K562 treated with DMSO at 1 percent for 12 hours (cell line): ENCODE data around the gene OR51B4. TPM values are rescaled to one million over a fixed set of nuclear protein-coding genes. Genes with fewer than 3 reads are reported as not detected.

ENCODE experiments used
- total RNA-seq: library from RNA; unstranded; fragments of 300-600 nt; gene quantifications from 2 replicates; pipeline ENCODE4 v1.2.3, GENCODE V29; 2022; ENCODE audit not compliant: insufficient read depth

OR51B4 gene, protein sequence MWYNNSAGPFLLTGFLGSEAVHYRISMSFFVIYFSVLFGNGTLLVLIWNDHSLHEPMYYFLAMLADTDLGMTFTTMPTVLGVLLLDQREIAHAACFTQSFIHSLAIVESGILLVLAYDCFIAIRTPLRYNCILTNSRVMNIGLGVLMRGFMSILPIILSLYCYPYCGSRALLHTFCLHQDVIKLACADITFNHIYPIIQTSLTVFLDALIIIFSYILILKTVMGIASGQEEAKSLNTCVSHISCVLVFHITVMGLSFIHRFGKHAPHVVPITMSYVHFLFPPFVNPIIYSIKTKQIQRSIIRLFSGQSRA
- total RNA-seq, result 17.7 and 70.6 TPM in 2 replicates

GRCh38 chr11:5301846-5302245 is at the start of gene OR51B4:
OR51B4 (minus strand) TSS chr11:5301946; CDS start chr11:5301946, 0 bp downstream.

DNA sequence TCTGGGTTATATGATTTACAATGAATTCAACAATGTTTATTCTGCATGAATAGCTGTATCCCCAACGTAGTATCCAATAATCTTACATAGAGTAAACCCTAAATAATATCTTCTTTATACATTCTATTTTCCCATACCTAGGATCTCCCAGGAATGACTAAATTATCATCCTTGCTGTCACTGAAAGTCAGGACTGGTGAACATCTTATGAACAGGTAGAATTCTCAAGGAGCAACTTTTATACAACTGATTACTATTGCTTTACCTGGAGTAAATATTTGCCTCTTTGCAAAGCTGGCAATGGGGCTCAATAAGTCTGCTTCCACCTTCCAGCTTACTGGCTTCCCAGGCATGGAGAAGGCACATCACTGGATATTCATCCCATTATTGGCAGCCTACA is 49.5 kb upstream of the OR51B4 start, which contains the start of gene OR51B6:
TSS of gene OR51B6 (plus strand) at position 301 of the 400 bp plus-strand sequence. CDS start at position 301, 0 bp downstream.

GRCh38 chr11:5343474-5344335 is 42.0 kb upstream of the OR51B4 start, which contains the start of gene OR51B5:
OR51B5 (minus strand) TSS chr11:5343524; CDS start chr11:5343524, 0 bp downstream.

GRCh38 chr11:5324197-5324596 is 22.5 kb upstream of the OR51B4 start, which contains the start of gene OR51B2:
OR51B2 (minus strand) TSS chr11:5324297; CDS start chr11:5324297, 0 bp downstream.

DNA sequence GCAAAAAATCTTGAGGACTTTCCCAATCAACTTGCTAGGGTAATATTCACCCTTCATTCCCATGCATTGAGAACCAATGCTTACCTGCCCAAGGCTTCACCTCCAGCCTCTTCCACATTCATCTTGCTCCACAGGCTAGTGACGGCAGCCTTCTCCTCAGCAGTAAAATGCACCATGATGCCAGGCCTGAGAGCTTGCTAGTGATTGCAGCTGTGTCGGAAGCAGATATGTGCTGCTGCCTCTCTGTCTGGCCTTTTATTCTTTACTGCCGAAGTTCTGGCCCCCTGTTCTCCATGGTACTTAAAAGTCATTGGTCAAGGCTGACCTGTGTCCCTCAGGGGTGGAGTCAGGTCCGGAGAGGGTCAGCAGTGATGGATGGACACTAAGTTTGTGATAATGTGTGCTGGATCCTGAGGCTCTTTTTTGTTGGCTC is 32.0 kb downstream of the OR51B4 start, which contains the start of gene HBE1:
TSS of gene HBE1 (minus strand) at position 231 of the 433 bp plus-strand sequence. CDS start at position 176, 55 bp downstream.

GRCh38 chr11:5254646-5255413 is 46.9 kb downstream of the OR51B4 start, which contains the start of gene HBG2:
HBG2 (minus strand) TSS chr11:5254781; CDS start chr11:5254728, 53 bp downstream.

Other genes with a start within 250 kb of the OR51B4 start
- not detected in 2 replicates for gene OR52E2, start 242.3 kb downstream of the OR51B4 start, total RNA-seq
- not detected in 2 replicates for gene OR52E1, start 232.4 kb downstream of the OR51B4 start, total RNA-seq
- 0.20 TPM in 1 of 2 replicates, not detected in the other for gene OR52A5, start 163.6 kb downstream of the OR51B4 start, total RNA-seq
- gene OR52A1, start 147.2 kb downstream of the OR51B4 start, total RNA-seq, result not detected in 2 replicates
- gene OR51V1, start 101.3 kb downstream of the OR51B4 start, total RNA-seq, result not detected in 2 replicates
- not detected in 2 replicates for gene HBB, start 74.9 kb downstream of the OR51B4 start, total RNA-seq
- 3.1 and 8.7 TPM in 2 replicates for gene HBD, start 67.5 kb downstream of the OR51B4 start, total RNA-seq
- gene HBG1, start 52.1 kb downstream of the OR51B4 start, total RNA-seq, result 306 and 577 TPM in 2 replicates
- gene HBG2, start 47.2 kb downstream of the OR51B4 start, total RNA-seq, result 1,639 and 2,641 TPM in 2 replicates
- 1,099 and 1,561 TPM in 2 replicates for gene HBE1, start 32.0 kb downstream of the OR51B4 start, total RNA-seq
- 2.2 TPM in 1 of 2 replicates, not detected in the other for gene OR51B2, start 22.4 kb upstream of the OR51B4 start, total RNA-seq
- 36.4 and 64.3 TPM in 2 replicates for gene OR51B5, start 41.6 kb upstream of the OR51B4 start, total RNA-seq
- gene OR51B6, start 49.6 kb upstream of the OR51B4 start, total RNA-seq, result not detected in 2 replicates
- not detected in 2 replicates for gene OR51M1, start 81.9 kb upstream of the OR51B4 start, total RNA-seq
- not detected in 2 replicates for gene OR51Q1, start 120.2 kb upstream of the OR51B4 start, total RNA-seq
- gene OR51I1, start 139.6 kb upstream of the OR51B4 start, total RNA-seq, result not detected in 2 replicates
- not detected in 2 replicates for gene OR51I2, start 147.4 kb upstream of the OR51B4 start, total RNA-seq
- gene OR52D1, start 186.7 kb upstream of the OR51B4 start, total RNA-seq, result not detected in 2 replicates
- not detected in 2 replicates for gene UBQLN3, start 208.0 kb upstream of the OR51B4 start, total RNA-seq
- gene UBQLNL, start 214.8 kb upstream of the OR51B4 start, total RNA-seq, result 0.63 TPM in 1 of 2 replicates, not detected in the other
- 0.78 TPM in 1 of 2 replicates, not detected in the other for gene OR52H1, start 246.6 kb upstream of the OR51B4 start, total RNA-seq